HL-60 (cell line): ENCODE results near the gene S100A3.

Experiments
- DNase-seq, 2 experiments: peaks; one replicate each; pipeline ENCODE4 v3.0.0-alpha.2; 2010 to 2020; ENCODE audit warnings: low read depth in 1 of 2, low spot score in 1 of 2
- H3K27ac ChIP-seq: fragments of 250-450 bp; sonication (Bioruptor Pico); replicated peaks from 2 replicates; pipeline ENCODE4 v1.5.1; 2020; ENCODE audit warnings: mild to moderate bottlenecking, moderate library complexity
- H3K27me3 ChIP-seq: fragments of 250-450 bp; sonication (Bioruptor Pico); 2 replicates; pipeline ENCODE4 v1.5.1; 2021; ENCODE audit warnings: mild to moderate bottlenecking, moderate library complexity; ENCODE audit not compliant: insufficient read depth, poor library complexity, severe bottlenecking
- H3K4me3 ChIP-seq: replicated peaks from 2 replicates; pipeline ENCODE4 v1.5.1; 2011; ENCODE audit warnings: mild to moderate bottlenecking, control low read depth, low read length; ENCODE audit not compliant: insufficient read depth
- GABPA ChIP-seq: IDR thresholded peaks from 2 replicates; pipeline ENCODE4 v1.6.1; 2012; ENCODE audit warnings: low read depth
- POLR2AphosphoS5 ChIP-seq: IDR thresholded peaks from 2 replicates; pipeline ENCODE4 v1.6.1; 2012; ENCODE audit warnings: low read depth
- SPI1 ChIP-seq: IDR thresholded peaks from 2 replicates; pipeline ENCODE4 v1.6.1; 2012; ENCODE audit warnings: low read depth, mild to moderate bottlenecking, borderline replicate concordance
- TF ChIP-seq, protein P1 (sequence below): IDR thresholded peaks from one replicate; pipeline ENCODE4 v1.5.1; 2011; ENCODE audit warnings: low read length, control low read depth, inconsistent platforms; ENCODE audit not compliant: insufficient read depth
- TF ChIP-seq, protein P2 (sequence below): IDR thresholded peaks from 2 replicates; pipeline ENCODE4 v1.6.1; 2012; ENCODE audit warnings: low read depth; ENCODE audit not compliant: insufficient replicate concordance

S100A3 gene

DNA sequence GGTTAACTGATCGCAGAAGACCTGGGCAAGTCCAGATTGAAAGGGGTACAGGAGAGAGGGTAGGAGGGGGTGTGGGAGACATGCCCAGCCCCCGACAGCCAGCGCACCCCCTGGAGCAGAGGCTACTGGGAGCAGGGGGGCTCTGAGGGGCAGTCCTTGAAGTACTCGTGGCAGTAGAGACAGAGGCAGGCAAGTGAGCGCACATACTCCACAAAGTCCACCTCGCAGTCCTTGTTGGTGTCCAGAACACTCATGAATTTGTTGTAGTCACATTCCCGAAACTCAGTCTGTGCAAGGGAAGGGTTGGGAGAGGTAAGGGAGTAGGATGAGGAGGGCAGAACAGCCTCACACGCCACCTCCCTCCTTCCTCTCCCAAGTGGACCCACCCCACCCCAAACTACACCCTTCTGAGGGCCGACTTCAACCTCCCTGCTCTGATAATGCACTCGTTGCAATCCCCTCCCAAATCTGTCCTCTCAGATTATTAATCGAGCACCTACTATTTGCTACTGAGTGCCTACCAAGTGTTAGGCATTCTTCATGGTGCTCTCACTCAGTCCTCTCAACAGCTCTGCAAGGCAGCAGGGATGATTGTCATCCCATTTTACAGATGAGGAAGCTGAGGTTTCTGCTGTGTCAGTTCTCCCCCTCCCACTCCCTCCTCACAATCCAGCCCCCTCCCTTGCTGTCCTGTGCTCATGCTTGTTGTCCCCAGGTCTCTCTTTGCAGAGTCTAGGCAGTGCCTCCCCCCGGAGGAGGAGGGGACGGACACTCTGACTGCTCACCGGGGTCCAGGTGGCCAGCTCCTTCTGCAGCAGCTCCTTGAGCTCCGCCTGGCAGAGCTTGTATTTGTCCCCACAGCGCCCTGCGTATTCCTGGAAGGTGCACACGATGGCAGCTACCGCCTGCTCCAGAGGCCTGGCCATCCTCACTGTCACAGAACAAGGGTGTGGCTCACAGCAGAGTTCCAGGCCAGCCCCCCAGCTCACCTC, 1.2 kb downstream of the S100A3 start:
- no peak overlapping the region for H3K4me3 ChIP-seq
- peak overlapping the region; percentile 93 for H3K27ac ChIP-seq

DNA sequence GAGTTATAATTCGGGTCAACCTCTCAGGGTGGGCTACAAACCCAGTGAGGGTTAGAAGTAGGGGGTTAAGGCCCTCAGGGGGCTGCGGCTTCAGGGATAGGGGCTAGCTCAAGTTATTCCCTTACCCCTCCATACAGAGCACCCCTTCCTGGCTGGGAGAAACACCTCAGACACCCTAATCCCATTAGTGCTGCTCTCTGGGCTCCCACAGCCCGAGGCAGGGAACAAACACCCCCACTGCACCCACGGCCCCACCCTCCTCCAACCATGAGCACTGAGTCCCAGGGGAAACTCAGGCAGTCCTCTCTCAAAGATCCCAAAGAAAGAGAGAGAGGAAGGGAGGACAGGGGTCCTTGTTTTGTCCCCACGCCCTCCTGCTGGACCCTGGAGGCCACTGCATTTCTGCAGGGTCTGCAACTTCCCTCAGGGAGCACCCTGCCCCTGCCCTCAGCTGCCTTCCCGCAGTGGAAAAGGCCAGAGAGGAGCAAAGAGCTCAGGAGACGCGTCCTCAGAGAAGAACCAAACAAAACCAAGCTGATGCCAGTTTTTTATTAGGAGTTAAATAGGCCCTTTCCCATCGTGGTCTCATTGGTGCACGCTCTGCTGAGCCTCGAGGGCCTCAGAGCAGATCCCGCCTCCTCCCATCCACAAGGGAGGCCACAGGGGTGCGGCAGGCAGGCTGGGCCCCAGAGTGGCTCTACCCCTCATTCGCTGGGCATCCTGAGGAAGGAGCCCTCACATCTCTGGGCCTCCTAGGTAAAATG, 2.1 kb downstream of the S100A3 start:
- DNase-seq, result no peak
- H3K27me3 ChIP-seq, result no peaks in the 10 kb centered on the region
- H3K27ac ChIP-seq, result peak overlapping the region; percentile 93
- H3K4me3 ChIP-seq, result no peak overlapping the region
- TF ChIP-seq, protein P1, sequence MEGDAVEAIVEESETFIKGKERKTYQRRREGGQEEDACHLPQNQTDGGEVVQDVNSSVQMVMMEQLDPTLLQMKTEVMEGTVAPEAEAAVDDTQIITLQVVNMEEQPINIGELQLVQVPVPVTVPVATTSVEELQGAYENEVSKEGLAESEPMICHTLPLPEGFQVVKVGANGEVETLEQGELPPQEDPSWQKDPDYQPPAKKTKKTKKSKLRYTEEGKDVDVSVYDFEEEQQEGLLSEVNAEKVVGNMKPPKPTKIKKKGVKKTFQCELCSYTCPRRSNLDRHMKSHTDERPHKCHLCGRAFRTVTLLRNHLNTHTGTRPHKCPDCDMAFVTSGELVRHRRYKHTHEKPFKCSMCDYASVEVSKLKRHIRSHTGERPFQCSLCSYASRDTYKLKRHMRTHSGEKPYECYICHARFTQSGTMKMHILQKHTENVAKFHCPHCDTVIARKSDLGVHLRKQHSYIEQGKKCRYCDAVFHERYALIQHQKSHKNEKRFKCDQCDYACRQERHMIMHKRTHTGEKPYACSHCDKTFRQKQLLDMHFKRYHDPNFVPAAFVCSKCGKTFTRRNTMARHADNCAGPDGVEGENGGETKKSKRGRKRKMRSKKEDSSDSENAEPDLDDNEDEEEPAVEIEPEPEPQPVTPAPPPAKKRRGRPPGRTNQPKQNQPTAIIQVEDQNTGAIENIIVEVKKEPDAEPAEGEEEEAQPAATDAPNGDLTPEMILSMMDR, result no peak
- TF ChIP-seq, protein P2, sequence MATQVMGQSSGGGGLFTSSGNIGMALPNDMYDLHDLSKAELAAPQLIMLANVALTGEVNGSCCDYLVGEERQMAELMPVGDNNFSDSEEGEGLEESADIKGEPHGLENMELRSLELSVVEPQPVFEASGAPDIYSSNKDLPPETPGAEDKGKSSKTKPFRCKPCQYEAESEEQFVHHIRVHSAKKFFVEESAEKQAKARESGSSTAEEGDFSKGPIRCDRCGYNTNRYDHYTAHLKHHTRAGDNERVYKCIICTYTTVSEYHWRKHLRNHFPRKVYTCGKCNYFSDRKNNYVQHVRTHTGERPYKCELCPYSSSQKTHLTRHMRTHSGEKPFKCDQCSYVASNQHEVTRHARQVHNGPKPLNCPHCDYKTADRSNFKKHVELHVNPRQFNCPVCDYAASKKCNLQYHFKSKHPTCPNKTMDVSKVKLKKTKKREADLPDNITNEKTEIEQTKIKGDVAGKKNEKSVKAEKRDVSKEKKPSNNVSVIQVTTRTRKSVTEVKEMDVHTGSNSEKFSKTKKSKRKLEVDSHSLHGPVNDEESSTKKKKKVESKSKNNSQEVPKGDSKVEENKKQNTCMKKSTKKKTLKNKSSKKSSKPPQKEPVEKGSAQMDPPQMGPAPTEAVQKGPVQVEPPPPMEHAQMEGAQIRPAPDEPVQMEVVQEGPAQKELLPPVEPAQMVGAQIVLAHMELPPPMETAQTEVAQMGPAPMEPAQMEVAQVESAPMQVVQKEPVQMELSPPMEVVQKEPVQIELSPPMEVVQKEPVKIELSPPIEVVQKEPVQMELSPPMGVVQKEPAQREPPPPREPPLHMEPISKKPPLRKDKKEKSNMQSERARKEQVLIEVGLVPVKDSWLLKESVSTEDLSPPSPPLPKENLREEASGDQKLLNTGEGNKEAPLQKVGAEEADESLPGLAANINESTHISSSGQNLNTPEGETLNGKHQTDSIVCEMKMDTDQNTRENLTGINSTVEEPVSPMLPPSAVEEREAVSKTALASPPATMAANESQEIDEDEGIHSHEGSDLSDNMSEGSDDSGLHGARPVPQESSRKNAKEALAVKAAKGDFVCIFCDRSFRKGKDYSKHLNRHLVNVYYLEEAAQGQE, result no peak
- TF ChIP-seq POLR2AphosphoS5, result no peak
- TF ChIP-seq GABPA, result no peak
- no peak for TF ChIP-seq SPI1

More for the DNA sequence above, 1.2 kb downstream of the S100A3 start:
- no peaks in the 10 kb centered on the region for H3K27me3 ChIP-seq
- DNase-seq, result no peak
- TF ChIP-seq SPI1, result no peak
- TF ChIP-seq, protein P2, result no peak
- no peak for TF ChIP-seq GABPA
- TF ChIP-seq, protein P1, result no peak
- no peak for TF ChIP-seq POLR2AphosphoS5

DNA sequence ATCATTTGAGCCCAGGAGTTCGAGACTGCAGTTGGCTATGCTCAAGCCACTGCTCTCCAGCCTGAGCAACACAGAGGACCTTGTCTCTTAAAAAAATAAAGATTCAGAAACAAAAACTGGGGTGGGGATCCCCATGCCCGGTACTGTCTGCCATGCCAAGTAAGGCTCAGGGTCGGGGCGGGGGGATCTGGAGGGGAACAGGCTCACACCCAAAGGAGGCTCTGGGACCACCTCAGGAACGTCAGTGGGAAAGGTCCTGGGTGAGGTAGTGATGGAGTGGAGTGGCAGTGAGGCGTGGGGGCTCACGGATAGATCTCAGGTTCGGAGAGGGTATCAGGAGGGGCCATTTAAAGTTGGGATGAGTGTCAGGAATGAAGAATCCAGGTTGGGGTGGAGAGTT, 2.7 kb downstream of the S100A3 start:
- DNase-seq, result no peak
- TF ChIP-seq SPI1 (no peak), POLR2AphosphoS5 (no peak), GABPA (no peak)
- TF ChIP-seq, protein P1, result no peak
- TF ChIP-seq, protein P2, result no peak
- Histone ChIP-seq H3K4me3 (peak overlapping the region; percentile 36), H3K27me3 (no peaks in the 10 kb centered on the region), H3K27ac (peak overlapping the region; percentile 93)
